Right renal pelvis (tissue), 4 donors: Measurements from ENCODE around the gene SPTAN1. TPM values are rescaled to one million over a fixed set of nuclear protein-coding genes. Genes with fewer than 3 reads are reported as not detected.
A peak's percentile ranks its signal among the peaks of the same experiment; 100 is the strongest.
"Not testable (repeated sequence)": the region's sequence is repeated elsewhere in the genome, so short reads cannot be mapped to it uniquely, and the experiment has no call there.

Experiments used
- DNase-seq, 4 donors: peaks; one replicate each; pipeline ENCODE4 v3.0.0-alpha.2; 2013; ENCODE audit warnings: low read depth in 4 of 4, low spot score in 3 of 4, missing footprints in 1 of 4
- polyA plus RNA-seq, 4 donors: library from polyadenylated mRNA; unstranded; fragments of 120-200 nt; gene quantifications; one replicate each; pipeline ENCODE4 v1.2.1, GENCODE V29; 2013; ENCODE audit not compliant: insufficient read length in 4 of 4

Gene SPTAN1
- polyA plus RNA-seq, result 100 to 1,000 TPM; 301 to 363 (median 329) TPM

DNA sequence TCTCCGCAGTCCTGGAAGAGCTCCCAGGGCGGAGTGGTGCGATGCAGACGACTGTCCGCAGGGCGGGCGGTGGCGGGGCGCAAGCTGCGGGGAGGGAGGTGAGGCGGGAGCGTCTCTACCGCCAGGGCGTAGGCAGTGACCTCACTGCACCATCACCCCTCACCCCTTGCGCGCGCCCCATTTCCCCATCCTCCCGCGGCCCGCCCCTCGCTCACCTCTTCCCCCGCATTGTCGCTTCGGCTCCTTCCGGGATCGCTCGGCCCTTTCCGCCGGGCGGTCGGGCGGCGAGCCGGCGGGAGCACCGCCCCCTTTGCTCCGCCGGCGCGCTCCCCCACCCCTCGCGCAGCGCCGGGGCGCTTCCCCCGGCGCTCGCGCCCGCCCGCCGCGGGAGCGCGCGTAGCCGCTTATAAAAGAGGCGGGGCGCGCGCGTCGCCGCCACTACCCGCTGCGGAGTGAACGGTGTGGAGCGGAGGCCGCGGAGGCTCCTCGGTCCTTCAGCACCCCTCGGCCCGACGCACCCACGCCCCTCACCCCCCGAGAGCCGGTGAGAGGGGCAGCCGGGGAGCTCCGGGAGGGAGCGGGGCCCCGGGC, at the start of gene SPTAN1:
Gene SPTAN1 (plus strand): TSS at position 435 of the 591 bp plus-strand sequence. CDS start 14,154 bp downstream, outside the sequence.
- DNase-seq, result peak; percentile 76 to 83 (median 82)

- DNase-seq, result not testable (repeated sequence)
These were observed 49.0 kb upstream of the SPTAN1 start for GRCh38 chr9:128503415-128503825.

DNA sequence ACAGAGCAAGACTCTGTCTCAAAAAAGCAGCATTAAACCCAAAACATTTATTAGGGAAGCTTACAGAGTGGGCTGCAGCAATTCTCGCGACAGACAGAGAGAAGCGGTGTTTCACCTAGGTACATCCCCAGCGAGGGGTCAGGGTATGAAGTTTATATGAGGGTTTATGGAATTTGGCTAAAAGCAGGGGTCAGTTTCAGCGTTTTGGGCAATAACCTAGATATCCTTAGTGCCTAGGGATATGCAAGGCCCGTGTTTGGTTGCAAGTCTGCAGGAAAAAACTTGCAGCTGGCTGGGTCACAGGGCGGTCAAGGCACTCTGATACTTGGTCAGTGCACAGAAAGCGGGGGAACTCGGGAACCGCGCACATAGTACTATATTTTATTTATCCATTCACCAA, 48.5 kb upstream of the SPTAN1 start:
- DNase-seq, result no peak

DNA sequence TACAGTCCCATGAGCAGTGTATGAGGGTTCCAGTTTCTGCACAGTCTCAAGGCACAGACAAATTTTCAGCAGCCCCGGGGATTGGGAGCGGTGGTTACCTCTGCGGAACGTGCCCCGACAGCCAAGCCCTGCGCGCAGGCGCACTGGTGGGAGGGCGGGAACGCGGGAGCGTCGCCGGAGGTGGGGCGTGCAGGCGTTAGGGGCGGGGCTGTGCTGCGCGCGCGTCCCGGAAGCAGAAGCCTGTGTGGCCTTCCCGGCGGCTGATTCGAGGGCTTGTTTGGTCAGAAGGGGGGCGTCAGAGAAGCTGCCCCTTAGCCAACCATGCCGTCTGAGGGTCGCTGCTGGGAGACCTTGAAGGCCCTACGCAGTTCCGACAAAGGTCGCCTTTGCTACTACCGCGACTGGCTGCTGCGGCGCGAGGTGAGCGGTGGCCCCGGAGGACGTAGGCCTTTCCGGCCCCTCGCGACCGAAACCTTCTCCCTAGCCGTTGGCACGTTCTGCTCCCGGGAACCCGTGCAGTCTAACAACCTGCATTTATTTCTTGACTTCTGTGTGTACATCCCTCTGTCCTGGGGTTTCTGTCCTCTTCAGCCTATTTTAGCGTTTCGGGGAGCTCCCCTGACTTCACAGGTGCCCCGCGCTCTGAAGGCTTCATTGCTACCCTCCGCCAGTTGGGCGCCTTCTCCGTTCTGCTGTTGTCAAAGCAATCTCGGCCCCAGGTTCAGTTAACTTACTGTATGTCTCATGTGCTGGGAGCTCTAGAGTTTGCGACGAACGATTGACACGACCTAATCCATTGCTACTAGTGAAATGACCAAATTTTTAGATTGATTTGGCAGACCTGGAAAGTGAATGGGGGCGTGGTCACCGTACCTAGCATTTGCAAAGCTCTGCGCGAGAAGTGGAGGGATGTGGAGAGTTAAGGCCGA, 47.6 kb upstream of the SPTAN1 start, which contains the start of gene GLE1:
Gene GLE1 (plus strand): TSS at position 235 of the 929 bp plus-strand sequence. CDS start 87 bp downstream, at position 322.
- DNase-seq, result peak; percentile 86 to 93 (median 88)

- no peak for DNase-seq
These were observed 47.0 kb upstream of the SPTAN1 start for GRCh38 chr9:128505414-128505765.

GRCh38 chr9:128505906-128506305, 46.5 kb upstream of the SPTAN1 start:
- DNase-seq, result not testable (repeated sequence)

DNA sequence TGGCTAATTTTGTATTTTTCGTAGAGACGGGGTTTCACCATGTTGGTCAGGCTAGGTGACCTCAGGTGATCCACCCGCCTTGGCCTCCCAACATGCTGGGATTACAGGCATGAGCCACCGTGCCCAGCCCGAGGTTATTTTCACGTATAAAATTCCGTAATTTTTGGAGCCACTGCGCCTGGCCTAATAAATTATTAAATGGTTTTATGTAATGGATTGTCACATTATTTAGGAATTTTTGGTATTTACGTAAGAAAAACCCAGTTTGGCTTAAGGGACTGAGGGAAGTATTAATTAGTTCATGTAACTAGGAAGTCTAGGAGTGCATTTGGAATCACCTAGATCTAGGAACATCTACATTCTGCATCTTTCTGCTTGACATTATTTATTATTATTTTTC, 39.6 kb upstream of the SPTAN1 start:
- DNase-seq, result no peak

DNA sequence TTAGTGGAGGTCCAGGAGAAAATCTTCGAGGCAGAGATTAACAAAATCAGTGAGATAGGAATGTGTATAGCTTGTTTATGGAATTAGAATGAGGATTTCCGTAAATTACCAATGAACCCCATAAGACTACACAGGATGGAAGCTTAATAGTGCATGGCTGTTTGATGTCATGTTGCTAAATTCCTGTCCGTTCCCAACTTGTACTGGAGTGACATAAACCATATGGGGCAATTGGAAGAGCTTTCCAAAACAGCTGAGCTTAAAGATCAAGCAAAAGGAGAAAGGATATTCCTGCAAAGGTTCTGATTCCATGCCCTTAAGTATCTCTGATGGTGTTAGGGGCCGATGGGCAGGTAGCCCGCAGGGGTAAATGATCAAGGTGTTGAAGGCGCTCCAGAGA, 30.4 kb upstream of the SPTAN1 start:
- DNase-seq, result peak in 1 of 4 donors; percentile 8

DNA sequence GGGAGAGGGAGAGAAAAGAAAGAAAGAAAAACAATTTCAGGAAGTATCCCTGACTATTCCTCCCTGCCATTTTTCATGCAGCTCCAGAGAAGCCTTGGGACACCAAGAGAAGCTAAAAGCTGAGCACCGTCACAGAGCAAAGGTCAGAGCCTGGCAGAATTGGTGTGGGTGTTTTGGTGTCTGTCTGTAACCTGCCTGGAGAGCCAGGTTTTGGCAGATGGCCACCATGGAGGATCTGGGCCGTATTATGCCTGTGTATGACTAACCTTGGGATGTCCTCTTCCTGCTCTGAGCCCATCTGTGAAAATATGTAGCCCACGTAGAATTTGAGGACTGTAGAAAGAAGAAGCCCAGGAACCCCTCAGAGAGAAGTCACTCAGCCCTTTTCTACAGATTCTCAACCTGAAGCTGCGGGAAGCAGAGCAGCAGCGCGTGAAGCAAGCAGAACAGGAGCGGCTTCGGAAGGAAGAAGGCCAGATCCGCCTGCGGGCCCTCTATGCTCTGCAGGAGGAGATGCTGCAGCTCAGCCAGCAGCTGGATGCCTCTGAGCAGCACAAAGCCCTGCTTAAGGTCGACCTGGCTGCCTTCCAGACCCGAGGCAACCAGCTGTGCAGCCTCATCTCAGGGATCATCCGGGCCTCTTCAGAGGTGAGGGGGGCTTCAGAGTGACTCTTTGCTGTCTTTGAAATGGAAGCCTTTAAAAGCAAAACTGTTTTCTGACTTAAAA, 29.0 kb upstream of the SPTAN1 start:
- DNase-seq, result peak in 3 of 4 donors; percentile 10 to 25 (median 18)

DNA sequence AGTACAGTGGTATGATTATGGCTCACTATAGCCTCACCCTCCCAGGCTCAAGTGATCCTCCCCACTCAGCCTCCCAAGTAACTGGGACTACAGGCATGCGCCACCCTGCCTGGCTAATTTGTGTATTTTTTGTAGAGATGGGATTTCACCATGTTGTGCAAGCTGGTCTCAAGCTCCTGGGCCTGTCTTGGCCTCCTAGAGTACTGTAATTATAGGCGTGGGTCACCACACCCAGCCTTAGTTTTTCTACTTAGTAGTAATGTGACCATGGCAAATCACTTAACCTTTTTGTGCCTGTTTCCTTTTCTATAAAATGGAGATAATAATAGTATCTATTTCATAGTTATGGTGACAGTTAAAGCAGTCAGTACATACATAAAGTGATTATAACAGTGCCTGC, 25.7 kb upstream of the SPTAN1 start:
- no peak for DNase-seq

DNA sequence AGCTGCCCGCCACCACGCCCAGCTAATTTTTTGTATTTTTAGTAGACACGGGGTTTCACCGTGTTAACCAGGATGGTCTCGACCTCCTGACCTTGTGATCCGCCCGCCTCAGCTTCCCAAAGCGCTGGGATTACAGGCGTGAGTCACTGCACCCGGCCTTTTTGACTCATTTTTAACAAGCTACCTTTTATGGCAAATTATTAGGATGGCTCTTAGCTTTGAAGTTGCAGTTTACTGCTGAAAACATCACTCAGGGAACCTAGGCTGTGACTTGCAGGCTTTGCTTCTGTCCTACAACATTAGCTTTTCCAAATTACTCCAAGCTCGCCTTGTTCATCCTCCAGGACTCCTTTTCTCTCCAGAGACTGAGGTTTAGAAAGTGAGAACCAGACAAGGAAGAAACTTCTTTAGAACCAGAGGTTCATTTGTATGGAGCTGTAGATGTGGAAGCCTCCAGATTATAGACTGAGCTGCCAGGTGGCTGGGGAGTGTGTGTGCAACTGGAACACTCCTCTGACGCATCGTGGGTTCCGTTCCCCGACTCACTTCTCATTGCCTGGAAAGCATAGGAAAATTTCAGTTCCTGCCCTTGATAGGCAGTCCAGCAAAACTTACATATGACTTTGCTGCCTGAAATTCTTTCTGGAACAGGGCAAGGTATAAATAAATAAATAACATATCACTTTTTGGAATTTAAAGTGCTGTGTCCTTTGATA, 23.8 kb upstream of the SPTAN1 start:
- no peak for DNase-seq

GRCh38 chr9:128529191-128529590, 23.2 kb upstream of the SPTAN1 start:
- no peak for DNase-seq

- no peak for DNase-seq
These were observed 19.8 kb upstream of the SPTAN1 start for GRCh38 chr9:128532581-128532980.

DNA sequence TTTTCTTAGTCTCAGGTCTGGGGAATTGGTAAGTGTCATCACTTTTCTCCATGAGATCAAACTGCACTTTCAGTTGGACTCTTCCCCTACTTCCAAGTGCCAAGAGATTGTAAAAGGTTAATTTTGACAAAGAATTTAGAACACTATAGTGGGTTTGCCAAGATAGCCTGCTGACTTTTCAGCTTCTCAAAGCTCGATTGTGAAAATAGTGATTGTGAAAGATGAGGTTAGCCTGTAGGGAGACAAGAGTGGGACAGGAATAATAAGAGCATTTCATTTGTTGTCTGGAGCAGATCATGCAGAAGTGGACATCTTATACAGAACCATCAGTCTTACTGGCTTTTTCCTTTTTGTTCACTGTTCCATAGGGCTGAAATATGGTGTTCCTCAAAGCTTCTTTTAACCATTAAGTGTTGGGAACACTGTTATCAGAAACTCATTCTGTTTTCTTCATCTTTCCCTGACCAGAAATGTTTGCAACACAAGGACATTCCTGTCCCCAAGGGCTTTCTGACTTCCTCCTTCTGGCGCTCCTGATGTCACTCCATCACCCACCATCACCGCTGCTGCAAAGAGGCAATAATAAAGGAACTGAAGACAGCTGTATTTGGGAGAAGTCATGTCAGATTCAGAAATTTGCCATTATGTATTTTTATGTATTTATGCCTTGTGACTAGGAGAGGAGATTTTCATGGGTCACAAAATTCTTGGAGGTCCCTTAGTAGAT, 11.6 kb upstream of the SPTAN1 start:
- no peak for DNase-seq

DNA sequence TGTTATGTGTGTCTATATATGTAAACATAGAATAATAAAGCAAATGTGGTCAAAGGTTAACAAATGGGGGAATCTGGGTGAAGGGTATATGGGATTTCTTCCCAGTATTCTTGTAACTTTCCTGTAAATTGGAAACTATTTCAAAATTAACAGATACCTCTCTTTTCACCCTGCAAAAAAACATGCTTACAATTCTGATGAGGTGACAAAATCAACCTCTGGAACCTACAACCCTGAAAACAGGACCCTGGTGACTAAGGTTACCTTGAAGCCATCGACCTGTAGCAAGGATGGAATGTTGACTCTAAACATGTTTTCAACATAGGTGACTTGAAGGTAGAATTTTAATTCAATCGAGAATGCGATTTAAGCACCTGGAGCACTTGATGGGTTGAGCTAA, 5.9 kb upstream of the SPTAN1 start:
- DNase-seq, result no peak

GRCh38 chr9:128548876-128549275, 3.5 kb upstream of the SPTAN1 start:
- DNase-seq, result no peak

DNA sequence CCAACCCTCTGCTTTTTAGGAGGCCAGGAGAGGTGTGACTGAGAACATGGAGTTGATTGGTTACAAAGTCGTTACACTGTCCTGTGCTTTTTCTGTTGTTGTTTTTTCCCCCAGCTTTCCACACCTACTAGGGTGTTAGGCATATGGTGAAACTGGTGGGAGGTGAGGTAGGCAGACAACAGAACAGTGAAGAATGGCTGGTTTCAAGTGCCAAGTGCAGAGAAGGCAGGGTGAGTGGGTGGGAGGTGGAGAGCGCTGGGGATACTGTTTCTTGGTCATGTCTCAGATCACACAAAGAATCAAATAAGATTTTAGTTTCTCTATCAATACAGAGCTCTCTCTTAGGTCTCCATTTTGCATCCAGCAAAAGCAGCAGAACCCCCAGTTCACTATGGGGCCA, 2.2 kb upstream of the SPTAN1 start:
- no peak for DNase-seq

DNA sequence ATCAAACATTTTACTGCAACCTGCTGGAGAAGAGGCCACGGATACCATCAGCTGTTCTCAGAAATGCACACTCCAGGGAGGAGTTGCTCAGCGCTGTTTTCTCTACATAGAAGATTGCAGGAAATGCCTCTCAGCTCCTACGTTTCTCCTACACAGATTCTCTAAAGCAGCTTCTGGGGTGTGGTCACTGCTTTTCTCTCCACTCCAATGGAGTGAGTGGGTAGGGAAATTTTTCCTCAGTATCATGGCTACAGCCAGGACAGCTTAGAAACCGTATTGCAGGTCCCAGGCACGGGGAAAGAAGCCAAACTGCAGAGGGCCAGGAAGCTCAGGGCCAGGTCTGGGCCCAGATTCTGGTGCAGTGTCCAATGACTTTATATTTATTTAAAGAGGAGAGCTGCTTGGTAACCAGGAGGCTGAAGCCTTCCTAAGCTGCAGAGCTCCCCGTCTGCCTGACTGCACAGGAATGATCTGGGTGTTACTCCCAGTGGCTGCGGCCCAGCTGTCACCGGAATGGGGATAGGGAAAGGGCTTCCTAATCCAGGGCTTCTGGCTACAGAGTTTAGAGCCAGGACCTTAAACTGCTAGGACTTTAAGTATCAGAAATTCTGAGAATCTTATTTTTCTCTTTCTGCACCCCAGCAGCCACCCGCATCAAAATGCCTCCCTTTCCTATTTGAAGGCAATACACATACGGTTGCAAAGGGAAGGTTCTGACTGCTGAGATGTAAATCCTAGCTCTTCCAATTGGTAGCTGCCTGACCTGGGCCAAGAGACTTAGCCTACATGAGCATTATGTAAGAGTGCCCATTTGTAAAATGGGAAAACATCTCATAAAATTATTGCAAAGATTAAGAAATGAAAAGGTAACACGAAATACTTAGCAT, 1.4 kb upstream of the SPTAN1 start:
- DNase-seq, result no peak

DNA sequence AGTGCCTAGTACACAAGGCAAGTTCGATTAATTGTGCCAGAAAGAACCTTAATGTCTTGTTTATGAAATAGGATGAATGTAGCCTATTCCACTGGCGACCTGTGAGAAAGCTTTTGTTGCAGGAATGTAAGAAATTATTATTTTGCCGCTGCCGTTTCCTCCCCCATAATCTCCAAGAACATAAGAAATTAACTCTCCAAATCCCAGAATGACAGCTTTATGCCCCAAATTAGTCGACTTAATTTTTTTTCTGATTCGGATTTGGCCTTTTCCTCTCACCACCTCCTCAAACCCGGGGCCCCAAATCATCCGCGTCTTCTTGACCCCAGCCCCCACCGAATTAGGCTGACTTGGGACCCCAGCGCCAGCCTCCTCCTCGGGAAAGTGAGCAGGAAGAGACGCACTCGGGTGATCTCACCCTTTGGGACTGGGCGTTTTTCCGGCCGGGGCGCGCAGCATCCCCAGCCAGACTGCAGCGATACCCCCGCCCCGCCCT, 682 bp upstream of the SPTAN1 start:
- no peak for DNase-seq
